Erythroblast (primary cell): ENCODE results near the gene ACADVL.

Experiments
- GATA1 ChIP-seq: IDR thresholded peaks from 2 replicates; pipeline ENCODE4 v1.6.1; 2011; ENCODE audit warnings: low read depth, mild to moderate bottlenecking, control low read depth, low read length, moderate library complexity
- POLR2A ChIP-seq: IDR thresholded peaks from 2 replicates; pipeline ENCODE4 v1.6.1; 2011; ENCODE audit warnings: mild to moderate bottlenecking, low read length

DNA sequence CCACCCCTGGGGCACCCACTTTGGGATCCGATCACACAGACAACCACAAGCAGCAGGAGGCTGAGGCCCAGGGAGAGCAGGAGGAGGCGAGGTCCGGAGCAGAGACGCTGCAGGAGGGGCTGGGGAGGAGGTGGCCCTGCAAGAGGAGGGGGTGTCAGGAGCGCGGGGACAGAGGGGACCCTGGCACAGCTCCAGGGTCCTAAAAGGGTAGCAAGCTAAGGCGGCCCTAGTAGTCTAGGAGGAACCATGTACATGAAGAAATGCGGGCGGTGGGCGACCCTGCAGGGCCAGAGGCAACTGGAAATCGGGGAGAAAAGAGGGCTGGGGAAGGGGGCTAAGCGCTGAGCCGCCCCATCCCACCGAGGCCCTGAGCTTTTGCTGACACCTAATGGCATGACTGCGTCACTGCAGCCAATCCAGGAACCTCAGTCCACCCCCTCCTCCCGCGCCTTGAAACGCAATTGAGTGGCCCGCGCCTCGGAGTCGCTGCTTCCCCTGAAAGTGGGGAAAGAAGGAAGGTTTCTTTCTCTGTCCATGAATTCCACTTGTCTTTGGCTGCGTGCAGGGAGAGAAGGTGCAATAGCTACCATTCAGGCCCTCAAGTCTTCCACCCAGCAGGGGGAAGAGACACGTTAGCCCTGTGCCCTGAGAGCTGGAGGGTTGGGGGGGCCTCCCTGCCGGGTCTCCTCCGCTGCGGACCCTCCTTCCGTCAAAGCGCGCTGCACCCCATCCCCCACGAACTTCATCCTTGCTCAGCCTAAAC lies 42.4 kb upstream of the ACADVL start:
- TF ChIP-seq POLR2A (no peak), GATA1 (no peak)
